Measurements from ENCODE around the gene CPA3. TPM values are rescaled to one million over a fixed set of nuclear protein-coding genes. Genes with fewer than 3 reads are reported as not detected.

Gene CPA3
- total and polyA plus RNA-seq, 2 of the 13 experiments (the other 11 are each of a cell fraction or from before 2014, with no cell fraction given) = not detected

DNA sequence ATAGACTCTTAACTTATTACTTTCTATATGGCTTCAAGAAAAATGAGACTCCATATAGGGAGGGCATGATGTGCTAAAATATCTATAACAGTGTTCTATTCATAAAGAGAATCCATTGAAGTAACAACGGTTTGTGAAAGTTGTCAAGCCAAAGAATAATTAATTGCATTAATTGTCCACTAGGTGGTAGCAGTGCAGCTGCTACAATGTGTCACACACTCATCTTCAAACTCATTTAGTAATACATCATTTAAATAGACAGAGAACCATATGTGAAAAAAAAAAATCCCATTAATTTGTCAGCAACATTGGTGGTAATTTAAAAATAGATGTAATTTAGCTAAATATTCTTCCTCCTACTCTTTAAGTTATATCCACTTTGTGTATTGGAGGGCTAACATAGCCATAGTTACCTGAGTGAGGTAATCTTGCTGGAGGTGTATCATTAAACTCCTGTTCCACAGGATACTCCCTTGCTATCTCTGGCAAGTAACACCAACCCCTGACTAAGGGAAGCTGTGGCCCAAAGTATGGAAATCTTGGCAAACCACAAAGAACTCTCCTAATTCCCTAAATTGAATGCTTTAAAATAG, 3.7 kb upstream of the CPA3 start:
- Histone ChIP-seq H3K79me2 (ENCODE audit: insufficient read depth, low read length) (no peaks in the 10 kb centered on the region), H3K27ac (ENCODE audit: extremely low read length, insufficient read depth, low read length) (no peak overlapping the region), H4K20me1 (ENCODE audit: insufficient read depth, low read length) (no peaks in the 10 kb centered on the region), H3K9ac (ENCODE audit: insufficient read depth, low read depth, low read length) (no peak overlapping the region), H3K4me3 (replicated peaks in 1 of 3; ENCODE audit: insufficient read depth in 1 of 3, low read depth in 2 of 3, low read length in 3 of 3) (no peak overlapping the region), H3K4me2 (ENCODE audit: low read depth, low read length) (no peak overlapping the region), H2AFZ (ENCODE audit: low read length) (no peak overlapping the region), H3K4me1 (ENCODE audit: insufficient read depth, low read length) (no peaks in the 10 kb centered on the region), H3K9me3 (ENCODE audit: low read length) (no peaks in the 10 kb centered on the region), H3K36me3 (replicated peaks in 1 of 2; ENCODE audit: control insufficient read depth in 1 of 2, insufficient read depth in 2 of 2, low read length in 2 of 2) (no peaks in the 10 kb centered on the region), H3K27me3 (ENCODE audit: control insufficient read depth in 1 of 2, insufficient read depth in 2 of 2, low read length in 2 of 2) (no peaks in the 10 kb centered on the region; a peak in 1 of 5 replicates)
- no TSS peak for BruUV-seq (replicated peaks)
- POLR2A ChIA-PET = no interaction called here
- DNase-seq (ENCODE audit: low spot score) (peak; percentile 29), ATAC-seq (0 out of 3 replicates have a peak, but pooled peaks have one; percentile 49), FAIRE-seq (peak; percentile 61)
- intact Hi-C loops (cut with micrococcal nuclease; ENCODE audit: unreplicated experiment) = loop anchor here (1.0 kb wide), 3 partner anchors 19 to 86 kb away; no protein-coding TSS in a partner anchor
- TF ChIP-seq ZNF256 (CRISPR knock-in tag; conservative IDR thresholded peaks at IDR 0.05) (no peak), SNRNP70 (IDR thresholded peaks at IDR 0.05; ENCODE audit: low read depth, low read length) (no peak), RAD21 (CRISPR knock-in tag; IDR thresholded peaks at IDR 0.05) (peak; percentile 43; the same call in 1 of the 2 replicates), ZNF552 (CRISPR knock-in tag; IDR thresholded peaks at IDR 0.05; ENCODE audit: borderline replicate concordance) (no peak), SYNCRIP (IDR thresholded peaks at IDR 0.05; ENCODE audit: insufficient read depth, low read depth, low read length) (no peak), ZNF17 (CRISPR knock-in tag; IDR thresholded peaks at IDR 0.05) (no peak), POLR2G (IDR thresholded peaks at IDR 0.05; ENCODE audit: low read depth, low read length) (no peak), STAG1 (CRISPR knock-in tag; IDR thresholded peaks at IDR 0.05) (peak; percentile 51), MIXL1 (CRISPR knock-in tag; IDR thresholded peaks at IDR 0.05) (peak; percentile 92), ZSCAN5A (CRISPR knock-in tag; IDR thresholded peaks at IDR 0.05; ENCODE audit: borderline replicate concordance) (no peak), ZNF230 (CRISPR knock-in tag; IDR thresholded peaks at IDR 0.05) (no peak), SMC3 (IDR thresholded peaks at IDR 0.05; ENCODE audit: low read length) (peak; percentile 57)
- TF ChIP-seq, protein P1, sequence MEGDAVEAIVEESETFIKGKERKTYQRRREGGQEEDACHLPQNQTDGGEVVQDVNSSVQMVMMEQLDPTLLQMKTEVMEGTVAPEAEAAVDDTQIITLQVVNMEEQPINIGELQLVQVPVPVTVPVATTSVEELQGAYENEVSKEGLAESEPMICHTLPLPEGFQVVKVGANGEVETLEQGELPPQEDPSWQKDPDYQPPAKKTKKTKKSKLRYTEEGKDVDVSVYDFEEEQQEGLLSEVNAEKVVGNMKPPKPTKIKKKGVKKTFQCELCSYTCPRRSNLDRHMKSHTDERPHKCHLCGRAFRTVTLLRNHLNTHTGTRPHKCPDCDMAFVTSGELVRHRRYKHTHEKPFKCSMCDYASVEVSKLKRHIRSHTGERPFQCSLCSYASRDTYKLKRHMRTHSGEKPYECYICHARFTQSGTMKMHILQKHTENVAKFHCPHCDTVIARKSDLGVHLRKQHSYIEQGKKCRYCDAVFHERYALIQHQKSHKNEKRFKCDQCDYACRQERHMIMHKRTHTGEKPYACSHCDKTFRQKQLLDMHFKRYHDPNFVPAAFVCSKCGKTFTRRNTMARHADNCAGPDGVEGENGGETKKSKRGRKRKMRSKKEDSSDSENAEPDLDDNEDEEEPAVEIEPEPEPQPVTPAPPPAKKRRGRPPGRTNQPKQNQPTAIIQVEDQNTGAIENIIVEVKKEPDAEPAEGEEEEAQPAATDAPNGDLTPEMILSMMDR (CRISPR knock-in tag; IDR thresholded peaks at IDR 0.05) = peak; percentile 64
- CTCF ChIA-PET (ENCODE audit: low intra/inter-chr PET ratio, low total read pairs) = interaction anchor here (1.1 to 2.7 kb wide), 3 partner anchors 82 to 482 kb away, joined by 3 to 24 read pairs (median 16); no protein-coding TSS in a partner anchor
- WGBS (ENCODE audit: low lambda C conversion rate) = 0% methylated on average over 1 of the region's 1 CpG
- in situ Hi-C loops (cut with HindIII; ENCODE audit: extremely low pct_ligation_motif_present, low pct_unique_long_range_greater_than_20kb) = loop anchor here (5.0 kb wide), 1 partner anchor 86 kb away; no protein-coding TSS in a partner anchor

All from HepG2 (cell line).